Fibroblast of lung (primary cell): ENCODE measurements around the gene CAST. TPM values are rescaled to one million over a fixed set of nuclear protein-coding genes. Genes with fewer than 3 reads are reported as not detected.

Source experiments
- DNase-seq, 2 donors: peaks; one replicate each; pipeline versions ENCODE4 v3.0.0 to v3.0.0-alpha.2; 2010; ENCODE audit warnings: low read depth in 2 of 2
- H2AFZ ChIP-seq: 2 replicates; pipeline ENCODE4 v1.5.1; 2012; ENCODE audit warnings: low read length, control low read depth, inconsistent platforms
- H3K27ac ChIP-seq: 2 replicates; pipeline ENCODE4 v1.5.1; 2011; ENCODE audit warnings: low read length, control low read depth; ENCODE audit not compliant: insufficient read depth
- H3K27me3 ChIP-seq: 2 replicates; pipeline ENCODE4 v1.5.1; 2011; ENCODE audit warnings: mild to moderate bottlenecking, low read length; ENCODE audit not compliant: control insufficient read depth, insufficient read depth
- H3K36me3 ChIP-seq: 2 replicates; pipeline ENCODE4 v1.5.1; 2011; ENCODE audit warnings: low read length; ENCODE audit not compliant: control insufficient read depth, insufficient read depth
- H3K4me1 ChIP-seq: 2 replicates; pipeline ENCODE4 v1.5.1; 2011; ENCODE audit warnings: low read length; ENCODE audit not compliant: control insufficient read depth, insufficient read depth; ENCODE audit errors: extremely low read depth
- H3K4me2 ChIP-seq: 2 replicates; pipeline ENCODE4 v1.5.1; 2011; ENCODE audit warnings: low read length, control low read depth; ENCODE audit not compliant: insufficient read depth; ENCODE audit errors: extremely low read depth
- H3K4me3 ChIP-seq, 4 experiments: fragments of 200-600 bp in 1 of 4; sonication (generic) in 1 of 4; replicated peaks in 1 of 4; 2 replicates each; pipeline ENCODE4 v1.5.1; 2011 to 2016; ENCODE audit warnings: low read length in 4 of 4, low read depth in 3 of 4, mild to moderate bottlenecking in 3 of 4, control low read depth in 2 of 4, inconsistent platforms in 1 of 4, mixed read lengths in 1 of 4; ENCODE audit not compliant: insufficient read depth in 1 of 4; ENCODE audit errors: control extremely low read depth in 1 of 4
- H3K79me2 ChIP-seq: 2 replicates; pipeline ENCODE4 v1.5.1; 2012; ENCODE audit warnings: mild to moderate bottlenecking, low read length, inconsistent platforms; ENCODE audit not compliant: control insufficient read depth, insufficient read depth
- H3K9ac ChIP-seq: 2 replicates; pipeline ENCODE4 v1.5.1; 2011; ENCODE audit warnings: mild to moderate bottlenecking, low read length, control low read depth; ENCODE audit not compliant: insufficient read depth
- H3K9me3 ChIP-seq: 2 replicates; pipeline ENCODE4 v1.5.1; 2012; ENCODE audit warnings: low read depth, low read length; ENCODE audit not compliant: control insufficient read depth, insufficient read depth
- H4K20me1 ChIP-seq: 2 replicates; pipeline ENCODE4 v1.5.1; 2011; ENCODE audit warnings: low read length; ENCODE audit not compliant: control insufficient read depth, insufficient read depth; ENCODE audit errors: extremely low read depth
- EZH2 ChIP-seq: IDR thresholded peaks from 2 replicates; pipeline ENCODE4 v1.5.1; 2012; ENCODE audit warnings: low read length, control low read depth, mild to moderate bottlenecking; ENCODE audit errors: missing control alignments
- polyA plus RNA-seq, 2 donors: library from polyadenylated mRNA; depleted of rRNA in 1 of 2; stranded (reverse) in 1 of 2; unstranded in 1 of 2; fragments of >200 nt; gene quantifications; 2 replicates each; pipeline ENCODE4 v1.2.1, GENCODE V29; 2011 to 2012; ENCODE audit warnings: missing spikeins in 1 of 2
- total RNA-seq: library from RNA; depleted of rRNA; stranded (reverse); fragments of >200 nt; gene quantifications from 2 replicates; pipeline ENCODE4 v1.2.1, GENCODE V29; 2014
- TF ChIP-seq, protein P1 (sequence below), 2 donors: IDR thresholded peaks in 1 of 2; conservative IDR thresholded peaks in 1 of 2; 1 replicate in 1 of 2; 2 replicates in 1 of 2; pipeline ENCODE4 v1.5.1; 2011 to 2012; ENCODE audit warnings: low read length in 2 of 2, control low read depth in 1 of 2, inconsistent platforms in 1 of 2, low read depth in 1 of 2, mild to moderate bottlenecking in 1 of 2

CAST gene
- total and polyA plus RNA-seq, 2 donors (not counting 1 experiment from before 2014, with no cell fraction given) = 203 to 378 TPM

DNA sequence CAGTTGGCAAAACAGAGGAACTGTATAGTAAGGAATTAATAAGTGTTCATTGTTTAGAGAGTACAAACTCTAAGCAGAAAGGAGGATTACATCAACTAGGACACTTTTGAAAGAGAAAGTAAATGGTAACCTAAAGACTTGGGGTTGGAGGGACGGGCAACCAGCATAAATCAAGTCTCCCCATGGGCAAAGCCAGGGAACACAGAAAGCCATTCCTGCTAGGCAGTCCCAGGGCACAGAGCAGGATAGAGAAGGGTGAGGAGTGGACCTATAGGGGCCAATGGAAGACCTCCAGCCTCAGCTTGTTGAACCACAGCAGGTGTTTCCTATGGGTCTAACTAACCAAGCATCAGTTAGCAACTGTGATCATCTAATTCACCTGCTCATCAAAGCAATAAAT is 154.8 kb downstream of the CAST start:
- Histone ChIP-seq H3K9me3 (no peaks in the 10 kb centered on the region), H3K79me2 (no peaks in the 10 kb centered on the region), H3K4me3 (no peak overlapping the region), H3K36me3 (no peaks in the 10 kb centered on the region), H3K27ac (no peak overlapping the region), H3K27me3 (no peaks in the 10 kb centered on the region), H4K20me1 (no peaks in the 10 kb centered on the region), H3K4me1 (peaks cover 7% of the 10 kb centered on the region), H2AFZ (no peak overlapping the region), H3K9ac (no peak overlapping the region), H3K4me2 (no peak overlapping the region)
- no peak for DNase-seq
- TF ChIP-seq, protein P1, sequence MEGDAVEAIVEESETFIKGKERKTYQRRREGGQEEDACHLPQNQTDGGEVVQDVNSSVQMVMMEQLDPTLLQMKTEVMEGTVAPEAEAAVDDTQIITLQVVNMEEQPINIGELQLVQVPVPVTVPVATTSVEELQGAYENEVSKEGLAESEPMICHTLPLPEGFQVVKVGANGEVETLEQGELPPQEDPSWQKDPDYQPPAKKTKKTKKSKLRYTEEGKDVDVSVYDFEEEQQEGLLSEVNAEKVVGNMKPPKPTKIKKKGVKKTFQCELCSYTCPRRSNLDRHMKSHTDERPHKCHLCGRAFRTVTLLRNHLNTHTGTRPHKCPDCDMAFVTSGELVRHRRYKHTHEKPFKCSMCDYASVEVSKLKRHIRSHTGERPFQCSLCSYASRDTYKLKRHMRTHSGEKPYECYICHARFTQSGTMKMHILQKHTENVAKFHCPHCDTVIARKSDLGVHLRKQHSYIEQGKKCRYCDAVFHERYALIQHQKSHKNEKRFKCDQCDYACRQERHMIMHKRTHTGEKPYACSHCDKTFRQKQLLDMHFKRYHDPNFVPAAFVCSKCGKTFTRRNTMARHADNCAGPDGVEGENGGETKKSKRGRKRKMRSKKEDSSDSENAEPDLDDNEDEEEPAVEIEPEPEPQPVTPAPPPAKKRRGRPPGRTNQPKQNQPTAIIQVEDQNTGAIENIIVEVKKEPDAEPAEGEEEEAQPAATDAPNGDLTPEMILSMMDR (conservative IDR thresholded peaks at IDR 0.05 in 1 of 2, IDR thresholded peaks at IDR 0.05 in 1 of 2; ENCODE audit: low read depth in 1 of 2, low read length in 2 of 2) = no peak

DNA sequence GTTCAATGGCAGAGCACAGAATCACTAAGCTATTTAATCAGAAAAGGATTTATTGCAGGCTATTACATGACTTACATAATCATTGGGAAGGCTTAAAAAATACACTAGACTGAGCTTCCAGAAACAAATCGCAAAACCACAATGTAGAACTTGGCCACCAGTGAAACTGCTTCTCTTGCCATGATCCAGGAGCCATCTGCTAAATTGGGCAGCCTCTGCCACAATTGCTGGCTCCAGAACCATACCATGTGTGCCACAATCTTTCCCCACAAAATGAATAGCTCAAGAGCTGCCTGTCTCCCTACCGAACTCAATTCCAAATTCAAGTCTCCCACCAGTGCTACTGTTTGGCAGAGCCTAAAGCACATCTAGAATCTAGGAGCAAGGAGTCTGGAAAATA is 155.3 kb downstream of the CAST start:
- H3K27me3 ChIP-seq = no peaks in the 10 kb centered on the region
- no peaks in the 10 kb centered on the region for H3K79me2 ChIP-seq
- peak in 1 of 2 donors; percentile 14 for DNase-seq
- no peaks in the 10 kb centered on the region for H4K20me1 ChIP-seq
- H3K4me1 ChIP-seq = peaks cover 7% of the 10 kb centered on the region
- no peak for TF ChIP-seq EZH2
- TF ChIP-seq, protein P1 (conservative IDR thresholded peaks at IDR 0.05 in 1 of 2, IDR thresholded peaks at IDR 0.05 in 1 of 2; ENCODE audit: low read depth in 1 of 2, low read length in 2 of 2) = no peak
- no peaks in the 10 kb centered on the region for H3K9me3 ChIP-seq
- H3K27ac ChIP-seq = no peak overlapping the region
- no peak overlapping the region for H3K4me3 ChIP-seq
- H3K4me2 ChIP-seq = no peak overlapping the region
- no peaks in the 10 kb centered on the region for H3K36me3 ChIP-seq
- H3K9ac ChIP-seq = no peak overlapping the region
- no peak overlapping the region for H2AFZ ChIP-seq

DNA sequence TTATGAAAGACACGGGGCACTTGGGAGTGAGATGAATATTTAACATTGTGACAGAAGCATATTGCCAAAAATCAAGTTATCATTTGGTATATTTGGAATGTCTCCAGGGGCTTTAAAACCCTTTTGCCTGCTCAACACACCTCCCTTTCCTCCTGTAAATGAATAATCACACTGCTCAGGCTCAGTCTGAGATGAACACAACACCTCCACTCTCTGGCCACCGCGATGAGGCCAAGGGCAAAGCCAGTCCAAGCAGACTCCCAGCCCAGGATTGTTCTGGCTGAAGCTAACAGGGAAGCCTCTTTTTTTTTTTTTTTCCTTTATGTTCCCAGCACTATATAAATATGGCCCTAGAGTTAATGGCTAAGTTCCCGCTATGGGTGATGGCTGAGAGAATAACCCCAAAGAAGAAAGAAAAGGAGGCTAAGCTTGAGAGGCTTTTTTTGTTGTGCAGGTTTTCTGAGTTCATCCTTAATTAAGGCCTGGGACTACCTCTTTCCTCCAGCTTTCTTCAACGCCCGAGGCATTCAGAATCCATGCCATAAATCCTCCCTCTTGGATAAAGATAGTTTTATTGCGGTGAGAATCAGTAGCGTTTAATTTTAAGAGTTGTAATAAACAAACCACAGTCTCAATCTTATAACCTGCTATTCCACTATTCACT is 156.1 kb downstream of the CAST start:
- Histone ChIP-seq H3K27me3 (no peaks in the 10 kb centered on the region), H4K20me1 (no peaks in the 10 kb centered on the region), H3K4me2 (no peak overlapping the region), H3K79me2 (no peaks in the 10 kb centered on the region), H2AFZ (no peak overlapping the region), H3K4me1 (peaks cover 7% of the 10 kb centered on the region), H3K9me3 (no peaks in the 10 kb centered on the region), H3K4me3 (no peak overlapping the region), H3K36me3 (no peaks in the 10 kb centered on the region), H3K9ac (no peak overlapping the region), H3K27ac (no peak overlapping the region)
- DNase-seq = no peak
- TF ChIP-seq, protein P1 (conservative IDR thresholded peaks at IDR 0.05 in 1 of 2, IDR thresholded peaks at IDR 0.05 in 1 of 2; ENCODE audit: low read depth in 1 of 2, low read length in 2 of 2) = no peak
- no peak for TF ChIP-seq EZH2
